Mesenchymal stem cell (in vitro differentiated cells and primary cell): ENCODE results near the gene TRAPPC6A.
"Not testable (repeated sequence)": the region's sequence is repeated elsewhere in the genome, so short reads cannot be mapped to it uniquely, and the experiment has no call there.

Experiments
- DNase-seq: peaks from one replicate; pipeline ENCODE4 v3.0.0-alpha.2; 2013
- H2AFZ ChIP-seq: one replicate; pipeline ENCODE4 v1.6.1; 2013; ENCODE audit warnings: low read depth, mild to moderate bottlenecking, control low read depth, inconsistent platforms, low read length, moderate library complexity
- H2AK5ac ChIP-seq: 2 replicates; pipeline ENCODE4 v1.6.1; 2013; ENCODE audit warnings: low read length, moderate library complexity, mild to moderate bottlenecking, inconsistent platforms; ENCODE audit not compliant: severe bottlenecking
- H2BK120ac ChIP-seq: one replicate; pipeline ENCODE4 v1.6.1; 2013; ENCODE audit warnings: low read depth, mild to moderate bottlenecking, inconsistent platforms, low read length, moderate library complexity
- H2BK12ac ChIP-seq, 2 experiments: one replicate each; pipeline ENCODE4 v1.6.1; 2013; ENCODE audit warnings: inconsistent platforms in 2 of 2, low read length in 2 of 2, mild to moderate bottlenecking in 2 of 2, moderate library complexity in 2 of 2, control low read depth in 1 of 2
- H2BK15ac ChIP-seq: one replicate; pipeline ENCODE4 v1.6.1; 2013; ENCODE audit warnings: mild to moderate bottlenecking, low read depth, inconsistent platforms; ENCODE audit not compliant: poor library complexity, severe bottlenecking
- H2BK5ac ChIP-seq: 2 replicates; pipeline ENCODE4 v1.6.1; 2013; ENCODE audit warnings: low read depth, mild to moderate bottlenecking, low read length, control low read depth, inconsistent platforms; ENCODE audit not compliant: poor library complexity, severe bottlenecking
- H3K14ac ChIP-seq, 2 experiments: one replicate each; pipeline ENCODE4 v1.6.1; 2013; ENCODE audit warnings: inconsistent platforms in 2 of 2, low read length in 2 of 2, control low read depth in 1 of 2, mild to moderate bottlenecking in 1 of 2, moderate library complexity in 1 of 2
- H3K18ac ChIP-seq, 2 experiments: one replicate each; pipeline ENCODE4 v1.6.1; 2013; ENCODE audit warnings: inconsistent platforms in 2 of 2, low read length in 2 of 2, control low read depth in 1 of 2, low read depth in 1 of 2, mild to moderate bottlenecking in 1 of 2
- H3K23ac ChIP-seq, 2 experiments: one replicate each; pipeline ENCODE4 v1.6.1; 2013; ENCODE audit warnings: inconsistent platforms in 2 of 2, low read length in 2 of 2, mild to moderate bottlenecking in 2 of 2, moderate library complexity in 2 of 2, control low read depth in 1 of 2
- H3K27ac ChIP-seq: 2 replicates; pipeline ENCODE4 v1.5.1; 2013; ENCODE audit warnings: mild to moderate bottlenecking, moderate library complexity, low read length, control low read depth, inconsistent platforms; ENCODE audit not compliant: poor library complexity, severe bottlenecking
- H3K27me3 ChIP-seq, 2 experiments: 2 replicates each; pipeline versions ENCODE4 v1.6.1 to v1.7.0; 2013; ENCODE audit warnings: low read length in 2 of 2, mild to moderate bottlenecking in 2 of 2, moderate library complexity in 2 of 2, control low read depth in 1 of 2, inconsistent platforms in 1 of 2; ENCODE audit not compliant: control insufficient read depth in 1 of 2, insufficient read depth in 1 of 2
- H3K36me3 ChIP-seq, 2 experiments: 2 replicates each; pipeline versions ENCODE4 v1.6.1 to v1.7.0; 2013; ENCODE audit warnings: low read length in 2 of 2, control low read depth in 1 of 2, inconsistent platforms in 1 of 2, low read depth in 1 of 2, mild to moderate bottlenecking in 1 of 2; ENCODE audit not compliant: insufficient read depth in 2 of 2, control insufficient read depth in 1 of 2
- H3K4ac ChIP-seq, 2 experiments: one replicate each; pipeline ENCODE4 v1.6.1; 2013; ENCODE audit warnings: inconsistent platforms in 2 of 2, low read length in 2 of 2, mild to moderate bottlenecking in 2 of 2, moderate library complexity in 2 of 2, control low read depth in 1 of 2, low read depth in 1 of 2
- H3K4me1 ChIP-seq: 2 replicates; pipeline ENCODE4 v1.6.1; 2013; ENCODE audit warnings: low read depth, low read length, control low read depth; ENCODE audit not compliant: control insufficient read depth, insufficient read depth
- H3K4me2 ChIP-seq: 2 replicates; pipeline ENCODE4 v1.6.1; 2013; ENCODE audit warnings: low read length, mild to moderate bottlenecking, inconsistent platforms; ENCODE audit not compliant: poor library complexity, severe bottlenecking
- H3K4me3 ChIP-seq, 2 experiments: 2 replicates each; pipeline versions ENCODE4 v1.5.1 to v1.7.0; 2013; ENCODE audit warnings: low read length in 2 of 2, mild to moderate bottlenecking in 2 of 2, control low read depth in 1 of 2, low read depth in 1 of 2; ENCODE audit not compliant: insufficient read depth in 1 of 2
- H3K79me1 ChIP-seq: replicated peaks from 2 replicates; pipeline ENCODE4 v1.6.1; 2013; ENCODE audit warnings: mild to moderate bottlenecking, control low read depth, low read length, inconsistent platforms; ENCODE audit not compliant: poor library complexity, severe bottlenecking
- H3K9ac ChIP-seq: 2 replicates; pipeline ENCODE4 v1.7.0; 2013; ENCODE audit warnings: mild to moderate bottlenecking, low read length, moderate library complexity
- H3K9me3 ChIP-seq: 2 replicates; pipeline ENCODE4 v1.7.0; 2013; ENCODE audit warnings: mild to moderate bottlenecking, low read length; ENCODE audit not compliant: control insufficient read depth
- H4K8ac ChIP-seq: one replicate; pipeline ENCODE4 v1.6.1; 2013; ENCODE audit warnings: inconsistent platforms, mild to moderate bottlenecking, low read length, moderate library complexity
- H4K91ac ChIP-seq: one replicate; pipeline ENCODE4 v1.6.1; 2013; ENCODE audit warnings: mild to moderate bottlenecking, low read length, inconsistent platforms
- WGBS: methylation state at CpG from one replicate; pipeline ENCODE4 v1.1.7; 2013; ENCODE audit warnings: mixed read lengths; 5-methylcytosine and 5-hydroxymethylcytosine counted together

TRAPPC6A gene

DNA sequence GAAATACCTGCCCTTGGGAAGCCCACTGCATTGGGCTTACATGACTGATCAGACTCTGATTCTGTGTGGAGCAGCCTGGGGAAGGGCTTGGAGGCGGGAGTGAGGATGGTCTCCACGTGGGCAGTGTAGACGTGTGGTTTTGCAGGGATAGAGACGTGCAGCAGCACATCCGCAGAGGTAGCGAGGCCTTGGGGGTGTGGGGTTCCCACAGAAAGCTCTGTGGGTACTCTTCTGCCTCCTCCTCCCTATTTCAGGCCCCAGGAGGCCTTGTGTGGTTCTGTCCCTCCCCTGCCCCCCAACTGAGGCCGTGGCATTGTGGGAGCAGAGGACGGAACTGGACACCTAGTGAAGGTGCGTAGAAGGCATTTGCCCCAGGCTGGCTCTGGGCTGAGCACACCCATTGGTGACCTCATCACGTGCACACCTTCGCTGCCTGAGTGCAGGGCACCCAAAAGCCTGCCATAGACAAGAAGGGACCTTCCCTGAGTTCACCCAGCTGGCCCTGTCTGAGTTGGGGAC is 56.2 kb downstream of the TRAPPC6A start:
- H2BK120ac ChIP-seq = no peak overlapping the region
- no peak overlapping the region for H3K9ac ChIP-seq
- no peak overlapping the region for H2BK15ac ChIP-seq
- H2BK12ac ChIP-seq = no peak overlapping the region
- no peak overlapping the region for H3K23ac ChIP-seq
- H3K4me2 ChIP-seq = no peak overlapping the region
- no peak overlapping the region for H3K18ac ChIP-seq
- H4K91ac ChIP-seq = no peak overlapping the region
- no peak overlapping the region for H2BK5ac ChIP-seq
- H3K4me1 ChIP-seq = peaks cover 33% of the 10 kb centered on the region
- no peaks in the 10 kb centered on the region for H3K9me3 ChIP-seq
- peaks cover 4 to 19% of the 10 kb centered on the region in 2 experiments for H3K36me3 ChIP-seq
- H3K4ac ChIP-seq = no peak overlapping the region
- no peak for DNase-seq
- H3K27ac ChIP-seq = no peak overlapping the region
- H2AFZ ChIP-seq = no peak overlapping the region
- H3K14ac ChIP-seq = no peak overlapping the region
- H3K79me1 ChIP-seq = peaks cover 60% of the 10 kb centered on the region
- H2AK5ac ChIP-seq = no peak overlapping the region
- no peak overlapping the region for H3K4me3 ChIP-seq
- H3K27me3 ChIP-seq = no peaks in the 10 kb centered on the region
- WGBS = 92% methylated on average over 11 of the region's 11 CpGs
- no peak overlapping the region for H4K8ac ChIP-seq

- Histone ChIP-seq H3K79me1 (peaks cover 64% of the 10 kb centered on the region), H2BK120ac (no peak overlapping the region), H3K9ac (no peak overlapping the region), H4K8ac (no peak overlapping the region), H3K27ac (no peak overlapping the region), H3K27me3 (no peaks in the 10 kb centered on the region), H3K4me2 (no peak overlapping the region), H3K18ac (no peak overlapping the region), H2AFZ (no peak overlapping the region), H3K36me3 (peaks cover 4 to 20% of the 10 kb centered on the region in 2 experiments), H3K14ac (no peak overlapping the region), H3K4me3 (no peak overlapping the region), H3K9me3 (no peaks in the 10 kb centered on the region), H3K23ac (no peak overlapping the region), H2BK12ac (no peak overlapping the region), H3K4ac (no peak overlapping the region), H2BK15ac (no peak overlapping the region), H2AK5ac (no peak overlapping the region), H2BK5ac (no peak overlapping the region), H3K4me1 (peaks cover 32% of the 10 kb centered on the region), H4K91ac (no peak overlapping the region)
- WGBS = 100% methylated on average over 5 of the region's 6 CpGs
- no peak for DNase-seq
Observed at GRCh38 chr19:45119582-45119981, 58.5 kb downstream of the TRAPPC6A start.

DNA sequence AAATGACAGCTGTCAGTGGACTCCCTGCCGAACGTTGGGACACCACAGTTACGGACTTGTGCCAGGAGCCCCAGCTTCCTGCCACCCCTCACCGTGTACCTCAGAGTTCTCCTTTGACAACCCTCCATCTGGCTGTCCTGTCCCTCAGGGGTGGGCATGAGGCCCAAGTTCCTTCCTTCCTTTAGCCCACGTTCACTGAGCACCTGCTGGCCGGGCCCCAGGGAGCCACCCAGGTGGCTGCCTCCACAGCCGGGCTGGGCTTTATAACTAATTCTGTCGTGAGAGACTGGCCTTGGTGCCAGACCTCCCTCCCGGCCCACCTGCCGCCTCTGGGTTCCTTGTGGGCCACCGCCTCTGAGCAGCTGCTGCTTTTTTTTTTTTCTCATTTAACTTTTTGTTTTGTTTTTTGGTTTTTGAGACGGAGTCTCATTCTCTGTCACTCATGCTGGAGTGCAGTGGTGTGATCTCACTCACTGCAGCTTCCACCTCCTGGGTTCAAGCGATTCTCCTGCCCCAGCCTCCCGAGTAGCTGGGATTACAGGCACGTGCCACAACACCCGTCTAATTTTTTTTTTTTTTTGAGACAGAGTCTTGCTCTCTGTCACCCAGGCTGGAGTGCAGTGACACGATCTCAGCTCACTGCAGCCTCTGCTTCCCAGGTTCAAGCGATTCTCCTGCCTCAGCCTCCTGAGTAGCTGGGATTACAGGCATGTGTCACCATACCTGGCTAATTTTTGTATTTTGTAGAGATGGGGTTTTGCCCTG is 59.3 kb downstream of the TRAPPC6A start:
- not testable (repeated sequence) for H3K4ac ChIP-seq, H3K4me2 ChIP-seq, H3K23ac ChIP-seq, H3K9me3 ChIP-seq, H4K8ac ChIP-seq, H3K18ac ChIP-seq, DNase-seq, H2AK5ac ChIP-seq, H3K27me3 ChIP-seq, H4K91ac ChIP-seq, H3K9ac ChIP-seq, H2BK12ac ChIP-seq, H2BK15ac ChIP-seq, H2AFZ ChIP-seq, H2BK120ac ChIP-seq, H3K4me3 ChIP-seq, H3K27ac ChIP-seq, H2BK5ac ChIP-seq, H3K14ac ChIP-seq
- H3K36me3 ChIP-seq = peaks cover 4 to 22% of the 10 kb centered on the region in 2 experiments
- WGBS = 90% methylated on average over 18 of the region's 18 CpGs
- H3K4me1 ChIP-seq = peaks cover 32% of the 10 kb centered on the region
- peaks cover 62% of the 10 kb centered on the region for H3K79me1 ChIP-seq

- no peaks in the 10 kb centered on the region for H3K27me3 ChIP-seq
- no peak overlapping the region for H3K4me3 ChIP-seq
- H4K8ac ChIP-seq = no peak overlapping the region
- no peak overlapping the region for H2BK5ac ChIP-seq
- H3K36me3 ChIP-seq = peaks cover 4 to 22% of the 10 kb centered on the region in 2 experiments
- no peak overlapping the region for H3K18ac ChIP-seq
- H3K79me1 ChIP-seq = peaks cover 63% of the 10 kb centered on the region
- H3K14ac ChIP-seq = no peak overlapping the region
- H2BK12ac ChIP-seq = no peak overlapping the region
- no peak overlapping the region for H4K91ac ChIP-seq
- 93% methylated on average over 5 of the region's 5 CpGs for WGBS
- no peak for DNase-seq
- no peak overlapping the region for H3K9ac ChIP-seq
- H3K27ac ChIP-seq = no peak overlapping the region
- no peak overlapping the region for H3K23ac ChIP-seq
- H2AFZ ChIP-seq = no peak overlapping the region
- H2BK15ac ChIP-seq = no peak overlapping the region
- H3K4me1 ChIP-seq = peaks cover 32% of the 10 kb centered on the region
- H2BK120ac ChIP-seq = no peak overlapping the region
- no peak overlapping the region for H3K4me2 ChIP-seq
- H3K9me3 ChIP-seq = no peaks in the 10 kb centered on the region
- no peak overlapping the region for H3K4ac ChIP-seq
- no peak overlapping the region for H2AK5ac ChIP-seq
Observed at GRCh38 chr19:45118106-45118505, 59.9 kb downstream of the TRAPPC6A start.
